Stimulated activated CD4-positive, alpha-beta T cell treated with anti-CD3 and anti-CD28 coated beads, Interleukin-15, amount 100 ng/mL, for 48 hours (primary cell): ENCODE results near the gene DHCR7.

Experiments used
- DNase-seq, 2 donors: peaks; one replicate each; pipeline ENCODE4 v3.0.0-alpha.2; 2020; ENCODE audit warnings: low read depth in 2 of 2

Gene DHCR7

DNA sequence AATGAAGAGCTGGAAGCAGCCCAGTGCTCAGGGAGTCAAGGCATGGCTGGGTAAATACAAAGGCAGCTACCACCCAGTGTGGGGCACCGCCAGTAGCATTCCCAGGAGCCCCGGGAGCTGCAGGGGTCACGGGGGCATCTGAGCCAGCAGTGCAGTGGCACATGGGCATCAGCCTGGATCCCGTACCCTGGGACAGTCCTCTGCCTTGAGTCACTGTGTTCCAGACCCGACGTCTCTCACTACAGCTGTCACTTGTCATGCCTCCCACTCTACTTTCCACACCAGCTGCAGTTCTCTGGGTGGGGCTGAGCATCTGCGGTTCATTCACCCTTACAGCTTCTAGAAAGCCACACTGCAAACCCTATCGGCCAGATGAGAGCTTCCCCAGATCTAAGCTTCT lies 29.6 kb downstream of the DHCR7 start:
- DNase-seq = no peak

DNA sequence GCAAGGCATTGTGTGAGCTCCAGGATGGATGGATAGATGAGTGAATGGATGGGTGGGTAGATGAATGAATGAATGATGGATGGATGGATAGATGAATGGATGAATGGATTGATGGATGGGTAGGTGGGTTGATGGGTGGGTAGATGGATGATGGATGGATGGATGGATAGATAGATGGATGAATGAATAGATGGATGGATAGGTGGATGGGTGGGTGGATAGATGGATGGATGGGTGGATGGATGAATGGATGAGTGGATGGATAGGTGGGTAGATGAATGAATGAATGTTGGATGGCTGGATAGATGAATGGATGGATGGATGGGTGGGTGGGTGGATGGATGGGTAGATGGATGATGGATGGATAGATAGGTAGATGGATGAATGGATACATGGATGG lies 33.5 kb downstream of the DHCR7 start:
- DNase-seq = no peak

DNA sequence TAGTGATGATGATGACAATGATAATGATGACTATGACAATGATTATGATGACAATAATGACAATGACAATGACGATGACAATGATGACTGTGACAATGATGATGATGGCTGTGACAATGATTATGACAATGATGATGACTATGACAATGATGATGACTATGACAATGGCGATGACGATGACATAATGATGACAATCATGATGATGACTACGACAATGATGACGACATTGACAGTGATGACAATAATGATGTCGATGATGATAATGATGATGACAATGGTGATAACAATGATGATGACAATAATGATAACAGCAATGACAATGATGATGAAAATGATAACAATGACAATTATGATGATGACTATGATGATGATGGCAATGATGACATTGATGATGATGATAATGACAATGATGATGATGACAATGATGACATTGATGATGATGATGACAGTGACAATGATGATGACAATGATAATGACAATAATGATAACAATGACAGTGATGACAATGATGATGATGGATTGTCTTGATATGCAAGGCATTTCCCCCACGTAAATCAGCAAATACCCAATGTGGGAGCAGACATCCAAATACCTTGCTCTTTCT lies 37.7 kb downstream of the DHCR7 start:
- no peak for DNase-seq

DNA sequence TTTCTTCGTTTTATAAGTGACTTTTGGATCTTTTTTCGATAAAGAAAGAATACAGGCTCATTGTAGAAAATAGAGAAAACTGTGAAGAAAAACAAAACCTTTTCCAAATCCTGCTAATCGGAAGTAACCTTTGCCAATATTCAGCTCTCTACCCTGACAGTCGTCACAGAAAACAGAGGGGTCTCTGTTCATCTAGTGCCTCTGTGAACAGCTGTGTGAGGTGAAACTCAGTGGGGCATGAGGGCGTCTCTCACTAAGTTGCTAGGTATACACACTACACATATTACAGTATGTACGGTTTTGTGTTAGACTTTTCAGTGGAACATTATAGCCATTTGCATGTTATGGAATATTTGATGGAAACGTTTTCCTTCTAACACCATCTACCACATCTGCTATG lies 39.4 kb downstream of the DHCR7 start:
- DNase-seq = no peak

DNA sequence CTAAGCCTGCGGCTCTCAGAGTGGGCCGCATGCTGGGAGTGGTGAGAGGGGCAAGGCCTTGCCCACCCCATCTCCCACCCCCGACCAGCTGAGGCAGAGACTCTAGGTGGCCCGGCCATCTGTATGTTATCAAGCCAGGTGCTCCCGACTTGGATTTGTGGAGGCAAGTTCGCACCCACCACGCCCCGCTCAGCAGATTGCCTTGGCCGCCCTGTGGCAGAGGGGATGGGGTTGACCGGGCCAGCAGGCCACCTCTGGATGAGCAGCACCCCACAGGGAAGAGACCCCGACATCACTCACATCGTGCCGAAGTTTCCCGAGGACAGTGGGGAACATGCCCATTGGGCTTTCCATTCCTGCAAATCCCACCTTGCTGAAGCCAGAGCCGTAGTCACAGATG lies 40.8 kb downstream of the DHCR7 start:
- no peak for DNase-seq

DNA sequence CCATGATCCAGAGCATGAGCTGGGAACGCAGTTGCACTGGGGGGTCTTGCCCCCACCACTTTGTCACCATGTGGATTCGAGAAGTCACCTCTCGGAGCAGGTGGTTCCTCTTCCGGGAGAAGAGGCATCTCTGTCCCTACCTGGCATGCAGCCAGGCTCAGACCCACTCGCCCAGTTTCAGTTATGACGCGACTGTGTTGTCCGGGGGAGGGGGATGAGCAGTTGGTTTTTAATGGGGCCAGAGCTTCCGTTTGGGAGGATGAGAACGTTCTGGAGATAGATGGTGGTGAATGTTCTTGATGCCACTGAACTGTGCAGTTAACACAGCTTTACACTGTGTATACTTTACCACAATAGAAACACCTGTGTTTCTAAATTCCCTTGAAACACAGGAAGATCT lies 41.5 kb downstream of the DHCR7 start:
- no peak for DNase-seq

DNA sequence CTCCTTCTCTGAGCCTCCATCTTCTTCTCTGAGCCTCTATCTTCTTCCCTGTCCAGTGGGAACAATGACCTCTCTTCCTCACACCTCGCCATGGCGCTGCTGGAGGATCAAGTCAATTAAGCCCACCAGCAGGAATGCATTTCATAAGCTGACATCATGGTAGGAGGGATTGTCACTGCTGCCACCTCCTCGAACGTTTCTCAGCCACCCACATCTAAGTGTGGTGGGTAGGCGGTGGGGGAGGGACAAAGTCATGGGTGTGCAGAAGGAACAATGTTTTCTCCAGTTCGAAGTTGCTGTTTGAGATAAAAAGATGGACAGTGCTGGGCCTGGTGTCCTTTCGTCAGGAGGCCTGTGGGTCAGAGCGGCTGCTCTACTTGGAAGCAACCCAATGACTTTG lies 44.0 kb downstream of the DHCR7 start:
- no peak for DNase-seq

DNA sequence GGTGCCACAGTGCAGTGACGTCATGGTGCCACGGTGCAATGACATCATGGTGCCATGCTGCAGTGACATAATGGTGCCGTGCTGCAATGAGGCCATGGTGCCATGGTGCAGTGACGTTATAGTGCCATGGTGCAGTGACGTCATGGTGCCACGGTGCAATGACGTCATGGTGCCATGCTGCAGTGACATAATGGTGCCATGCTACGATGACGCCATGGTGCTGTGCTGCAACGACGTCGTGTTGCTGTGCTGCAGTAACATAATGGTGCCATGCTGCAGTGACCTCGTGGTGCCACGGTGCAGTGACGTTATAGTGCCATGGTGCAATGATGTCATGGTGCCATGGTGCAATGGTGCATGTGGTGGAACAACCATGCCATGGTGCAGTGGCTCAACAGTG lies 45.3 kb downstream of the DHCR7 start:
- no peak for DNase-seq

DNA sequence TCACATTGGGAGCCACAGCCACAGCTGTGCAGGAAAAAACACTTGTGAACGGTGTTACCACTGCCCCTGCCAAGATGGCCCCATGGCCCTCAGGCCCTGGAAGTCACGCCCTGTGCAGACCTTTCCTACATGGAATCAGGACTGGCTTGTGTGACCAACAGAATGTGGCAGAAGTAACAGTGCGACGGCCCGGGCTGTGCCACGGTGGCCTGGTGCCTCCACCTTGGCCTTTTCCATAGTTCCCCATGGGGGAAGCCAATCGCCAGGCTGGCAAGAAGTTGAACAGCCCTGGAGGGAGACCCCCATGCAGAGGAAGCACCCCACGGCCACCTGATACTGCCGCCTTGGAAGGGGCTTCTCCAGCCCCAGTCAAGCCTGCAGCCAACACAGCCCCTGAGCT lies 48.0 kb downstream of the DHCR7 start:
- no peak for DNase-seq

DNA sequence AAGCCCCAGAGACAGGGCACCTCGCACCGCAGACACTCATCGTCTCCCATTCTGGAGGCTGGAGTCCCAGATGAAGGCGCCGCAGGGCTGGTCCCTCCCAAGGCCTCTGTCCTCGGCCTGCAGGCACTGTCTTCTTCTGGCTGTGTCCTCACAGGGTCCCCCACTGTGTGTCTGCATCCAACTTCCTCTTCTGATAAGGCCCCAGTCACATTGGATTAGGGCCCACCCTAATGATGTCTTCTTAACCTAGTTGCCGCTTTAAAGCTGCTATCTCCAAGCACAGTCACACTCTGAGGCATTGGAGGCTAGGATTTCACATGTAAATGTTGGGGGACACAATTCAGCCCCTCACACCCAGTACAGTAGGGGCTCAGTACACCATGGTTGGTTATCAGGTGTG lies 48.9 kb downstream of the DHCR7 start:
- no peak for DNase-seq

DNA sequence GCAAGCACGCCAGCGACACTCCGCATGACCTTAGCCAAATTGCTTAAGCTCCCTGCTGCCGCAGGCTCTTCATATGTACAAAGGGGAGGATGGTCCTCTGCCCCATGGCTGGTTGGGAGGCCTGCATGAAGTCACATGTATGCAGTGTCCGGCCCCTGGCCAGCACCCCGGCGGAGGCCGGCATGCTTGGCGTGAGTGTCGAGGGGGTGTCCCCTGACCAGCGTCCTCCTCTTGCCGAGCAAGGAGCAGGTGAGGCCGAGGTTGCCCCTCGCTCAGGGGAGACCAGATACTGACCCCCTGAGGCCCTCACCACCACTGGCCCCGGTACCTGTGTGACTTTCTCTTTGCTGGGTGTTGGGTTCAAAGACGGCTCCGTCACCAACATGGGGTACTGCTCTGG lies 50.2 kb downstream of the DHCR7 start:
- no peak for DNase-seq

DNA sequence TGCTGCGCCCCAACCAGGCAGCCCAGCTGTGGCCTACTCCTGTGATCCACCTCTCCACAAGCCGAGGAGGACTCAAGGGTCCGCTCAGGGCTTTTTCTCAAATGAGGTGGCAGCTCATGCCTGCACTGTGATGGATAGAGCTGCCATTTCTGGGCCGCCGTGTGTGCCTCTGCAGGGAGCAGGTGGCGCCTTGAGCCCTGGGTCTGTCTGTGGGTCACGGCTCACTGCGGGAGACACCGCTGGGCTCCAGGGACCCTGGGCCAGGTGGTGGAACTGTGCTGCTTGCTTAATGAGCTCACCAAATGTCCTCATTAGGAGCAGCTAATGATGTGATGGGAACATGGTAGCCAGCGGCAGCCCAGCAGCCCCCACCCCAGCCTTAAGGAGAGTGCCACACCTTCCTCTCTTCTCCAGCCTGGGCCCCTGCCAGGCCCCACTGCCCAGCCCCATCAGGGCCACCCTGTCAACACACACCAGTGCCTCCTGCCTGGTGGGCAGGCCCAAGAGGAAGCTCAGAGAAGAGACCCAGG lies 50.8 kb downstream of the DHCR7 start:
- no peak for DNase-seq

DNA sequence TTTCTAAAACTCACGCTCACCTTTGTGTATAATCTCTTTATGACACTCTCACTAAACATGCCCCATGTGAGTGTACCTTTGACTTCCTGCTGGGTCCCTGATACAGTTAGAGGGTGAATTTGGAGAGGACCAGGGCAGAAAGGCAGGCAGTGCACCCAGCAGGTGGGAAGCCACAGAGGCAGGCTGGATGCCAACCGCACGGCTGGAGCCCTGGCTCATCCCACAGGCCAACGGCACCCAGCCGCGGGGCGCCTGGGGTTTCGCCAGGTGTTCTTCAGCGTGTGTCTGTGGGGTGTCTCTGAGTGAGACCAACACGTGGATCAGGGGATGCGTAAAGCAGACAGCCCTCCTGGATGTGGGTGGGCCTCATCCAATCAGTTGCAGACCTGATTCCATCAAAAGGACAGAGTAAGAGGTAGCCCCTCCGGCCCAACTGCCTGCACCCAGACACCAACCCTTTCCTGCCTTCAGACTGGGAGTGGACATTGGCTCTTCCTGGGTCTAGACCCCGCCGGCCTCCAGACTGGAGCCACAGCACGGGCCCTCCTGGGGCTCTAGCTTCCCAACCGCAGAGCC lies 51.6 kb downstream of the DHCR7 start:
- DNase-seq = no peak

DNA sequence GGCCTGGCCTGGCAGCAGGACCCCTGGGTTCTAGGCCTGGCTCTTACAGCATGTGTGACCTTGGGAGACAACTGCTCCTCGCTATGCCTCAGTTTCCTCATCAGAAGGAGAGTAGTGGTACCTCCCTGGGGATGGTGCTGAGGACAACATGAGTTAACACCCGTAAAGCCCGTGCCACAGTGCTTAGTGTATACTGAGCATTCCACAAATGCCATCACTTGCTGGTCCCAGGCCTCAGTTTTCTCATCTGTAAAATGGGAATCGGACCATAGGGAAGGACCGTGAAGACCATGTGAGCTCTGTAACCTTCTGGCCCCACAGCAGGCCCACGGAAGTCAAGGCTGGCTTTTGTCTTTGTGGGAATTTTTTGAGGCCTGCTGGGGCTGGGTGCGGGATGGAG lies 52.4 kb downstream of the DHCR7 start:
- no peak for DNase-seq

DNA sequence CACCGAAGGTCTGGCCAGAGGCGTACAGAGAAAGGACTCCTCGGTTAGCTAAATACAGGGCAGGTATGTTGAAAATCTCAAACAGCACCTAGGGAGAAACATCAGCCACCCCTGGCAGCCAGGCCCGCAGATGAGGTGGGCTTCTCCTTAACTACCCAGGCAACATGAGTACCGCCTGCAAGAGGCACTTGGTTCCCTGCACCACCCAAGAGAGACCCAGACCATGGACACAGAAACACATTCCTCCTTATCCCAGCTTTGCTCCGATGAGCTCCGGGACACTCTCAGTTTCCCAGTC lies 53.0 kb downstream of the DHCR7 start:
- no peak for DNase-seq

DNA sequence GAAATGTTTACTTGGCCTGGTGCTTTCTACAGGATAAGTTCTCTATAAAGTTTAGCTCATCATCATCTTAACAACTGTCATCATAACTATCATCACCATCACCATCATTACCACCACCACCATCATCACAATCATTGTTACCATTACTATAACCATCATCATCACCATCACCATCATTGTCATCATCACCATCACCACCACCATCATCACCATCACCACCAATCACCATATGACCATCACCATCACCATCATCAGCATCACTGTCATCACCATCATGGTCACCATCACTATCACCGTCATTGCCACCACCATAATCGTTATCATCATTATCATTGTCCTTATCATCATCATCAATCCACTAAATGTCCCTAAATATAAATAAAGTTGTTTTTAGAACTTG lies 54.9 kb downstream of the DHCR7 start:
- no peak for DNase-seq

DNA sequence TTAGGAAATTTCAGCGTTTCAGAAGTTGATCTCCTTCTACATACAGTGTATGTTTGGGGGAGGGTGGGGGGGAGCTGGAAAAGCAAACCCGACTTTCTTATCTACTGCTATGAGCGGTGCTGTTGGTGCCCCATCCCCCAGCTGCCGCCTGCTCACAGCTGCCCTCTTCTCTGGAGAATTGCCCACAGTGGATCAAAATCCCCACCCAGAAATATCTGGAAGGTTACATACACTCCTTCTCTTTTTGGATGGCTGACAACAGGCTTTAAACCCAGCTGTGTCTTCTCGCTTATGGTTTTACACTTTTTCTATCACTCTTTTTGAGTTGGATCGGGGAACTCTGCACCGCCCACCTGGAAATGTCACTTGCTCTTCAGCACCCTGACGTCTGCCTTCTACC lies 56.4 kb downstream of the DHCR7 start:
- no peak for DNase-seq

DNA sequence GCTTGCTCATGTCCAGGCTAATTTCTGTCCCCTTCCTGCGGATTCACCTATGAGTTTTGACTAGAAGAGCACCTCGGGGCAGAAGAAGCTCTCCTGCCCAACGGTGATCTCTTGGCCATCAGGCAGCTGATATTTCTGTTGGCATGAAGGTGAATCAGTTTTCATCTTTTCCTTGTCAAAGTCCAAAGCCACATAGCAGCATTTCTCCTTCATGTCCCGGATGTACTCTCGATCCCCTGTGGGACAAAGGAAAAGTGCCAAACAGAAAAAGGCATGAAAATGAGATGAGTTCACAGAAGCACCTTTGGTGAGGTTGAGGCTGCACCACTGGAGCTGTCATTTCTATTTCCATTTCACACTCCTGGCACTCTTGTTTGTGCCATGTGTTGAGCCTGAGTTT lies 56.8 kb downstream of the DHCR7 start:
- no peak for DNase-seq

DNA sequence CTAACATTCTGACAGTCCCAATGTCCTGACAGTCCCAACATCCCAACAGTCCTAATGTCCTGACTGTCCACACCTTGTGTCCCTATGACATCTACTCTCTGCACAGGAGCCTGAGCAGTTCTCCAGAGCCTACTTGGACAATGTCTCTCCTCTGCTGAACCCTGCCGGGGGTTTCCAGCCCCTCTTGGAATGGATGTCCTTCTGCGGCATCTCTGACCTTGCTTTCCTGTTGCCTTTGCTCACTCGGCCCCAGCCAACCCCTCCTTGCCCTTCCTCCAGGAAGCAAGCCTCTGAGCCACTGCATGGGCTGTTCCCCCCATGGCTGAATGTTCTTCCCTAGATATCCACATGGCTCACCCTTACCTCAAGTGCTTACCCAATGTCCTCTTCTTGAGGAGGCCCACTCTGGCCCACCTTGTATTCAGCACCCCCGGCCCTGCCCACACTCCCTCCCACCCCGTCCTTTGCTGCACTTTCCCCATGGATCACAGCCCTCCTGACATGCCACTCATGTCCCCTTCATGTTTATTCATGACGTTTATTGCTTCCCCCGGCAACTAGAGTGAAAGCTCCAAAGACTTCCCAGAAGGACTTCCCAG lies 59.5 kb downstream of the DHCR7 start:
- DNase-seq = peak in 1 of 2 donors; percentile 5

DNA sequence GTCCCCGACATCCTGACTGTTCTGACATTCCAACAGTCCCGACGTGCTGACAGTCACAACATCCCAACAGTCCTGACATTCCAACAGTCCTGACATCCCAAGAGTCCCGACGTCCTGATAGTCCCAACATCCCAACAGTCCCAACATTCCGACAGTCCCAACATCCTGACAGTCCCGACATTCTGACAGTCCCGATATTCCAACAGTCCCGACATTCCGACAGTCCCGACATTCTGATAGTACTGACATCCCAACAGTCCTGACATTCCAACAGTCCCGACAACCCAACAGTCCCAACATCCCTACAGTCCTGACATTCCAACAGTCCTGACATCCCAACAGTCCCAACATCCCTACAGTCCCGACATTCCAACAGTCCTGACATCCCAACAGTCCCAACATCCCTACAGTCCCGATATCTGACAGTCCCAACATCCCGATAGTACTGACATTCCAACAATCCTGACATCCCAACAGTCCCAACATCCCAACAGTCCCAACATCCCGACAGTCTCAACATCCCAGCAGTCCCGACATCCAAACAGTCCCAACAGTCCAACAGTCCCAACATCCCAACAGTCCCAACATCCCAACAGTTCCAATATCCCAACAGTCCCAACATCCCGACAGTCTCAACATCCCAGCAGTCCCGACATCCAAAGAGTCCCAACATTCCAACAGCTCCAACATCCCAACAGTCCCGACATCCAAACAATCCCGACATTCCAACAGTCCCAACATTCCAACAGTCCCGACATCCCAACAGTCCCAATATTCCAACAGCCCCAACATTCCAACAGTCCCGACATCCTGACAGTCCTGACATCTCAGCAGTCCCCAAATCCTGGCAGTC lies 60.2 kb downstream of the DHCR7 start:
- no peak for DNase-seq

DNA sequence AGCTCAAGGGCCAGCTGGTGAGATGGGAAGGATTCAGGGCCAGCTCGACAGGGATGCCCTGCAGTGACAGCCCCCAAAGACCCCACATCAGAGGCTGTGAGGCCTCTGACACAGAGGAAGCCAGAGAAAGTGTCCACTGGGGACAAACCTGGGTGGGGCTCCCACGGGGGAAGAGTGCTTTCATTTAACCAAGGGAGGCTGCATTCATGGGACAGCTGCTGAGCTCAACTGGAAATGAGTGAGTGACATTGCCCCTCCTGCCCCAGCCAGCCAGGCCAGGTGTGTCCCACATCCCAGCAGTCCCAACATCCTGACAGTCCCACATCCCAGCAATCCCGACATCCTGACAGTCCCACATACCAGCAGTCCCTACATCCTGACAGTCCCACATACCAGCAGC lies 61.0 kb downstream of the DHCR7 start:
- no peak for DNase-seq

DNA sequence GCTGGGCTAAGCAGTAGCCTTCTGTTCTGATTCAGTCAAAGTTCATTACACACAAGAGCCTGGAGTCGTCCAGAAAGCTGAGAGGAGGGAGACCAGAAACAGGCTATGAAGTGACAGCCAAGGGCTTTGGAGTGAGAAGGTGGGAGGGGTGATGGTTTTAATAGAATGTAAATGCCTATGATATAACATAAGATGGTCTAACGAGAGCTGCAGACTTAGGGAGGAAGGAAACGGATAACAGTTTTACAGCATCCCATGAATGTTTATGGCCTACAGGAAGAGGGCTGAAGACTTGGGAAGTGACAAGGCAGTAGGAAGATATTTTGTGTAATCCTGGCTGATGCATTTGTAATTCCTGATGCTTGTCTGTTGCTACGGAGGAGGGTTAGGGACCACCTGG lies 62.0 kb downstream of the DHCR7 start:
- no peak for DNase-seq

DNA sequence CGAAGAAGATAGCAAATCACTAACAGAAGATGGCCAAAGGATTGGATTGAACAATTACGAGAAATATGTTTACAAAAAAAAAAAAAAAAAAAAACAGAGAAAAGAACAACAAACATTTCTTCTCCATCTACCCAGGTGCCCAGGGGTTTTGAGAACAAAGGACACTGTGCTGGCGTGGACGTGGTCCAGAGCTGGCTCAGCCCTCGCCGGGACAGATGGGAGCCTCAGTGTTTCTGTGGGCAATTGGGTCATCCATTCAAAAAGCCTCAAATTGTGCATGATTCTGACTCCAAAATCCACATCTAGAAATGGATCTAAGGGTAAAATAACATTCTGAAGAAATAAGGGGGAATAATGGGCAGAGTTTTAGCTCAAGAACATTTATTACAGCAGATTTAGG lies 63.1 kb downstream of the DHCR7 start:
- no peak for DNase-seq
